IMR-90 (cell line): Measurements from ENCODE around the gene C1orf56. TPM values are rescaled to one million over a fixed set of nuclear protein-coding genes. Genes with fewer than 3 reads are reported as not detected.

Experiments used
- ATAC-seq: fragments of 200-7000 bp; cut with Tn5 transposase; 2 replicates; pipeline ENCODE4 v1.9.1; 2020; ENCODE audit warnings: low read depth, mild to moderate bottlenecking, moderate library complexity
- BruUV-seq: library from RNA; stranded (reverse); fragments of 400-500 nt; replicated peaks from 2 replicates; lab custom pipeline; 2021; lab: Mats Ljungman, UMichigan
- CTCF ChIA-PET: fragments of 300-600 bp; formaldehyde crosslinking; extraction: SDS; loops from one replicate; lab custom pipeline; 2021; ENCODE audit warnings: antibody characterized with exemption; lab: Yijun Ruan, JAX
- POLR2A ChIA-PET: fragments of 300-600 bp; sonication (Branson Sonifier 250); formaldehyde crosslinking; loops from one replicate; lab custom pipeline; 2022; ENCODE audit warnings: antibody characterized with exemption; ENCODE audit not compliant: unreplicated experiment; lab: Charles Lee
- DNase-seq: peaks from one replicate; pipeline ENCODE4 v3.0.0; 2013
- H2AFZ ChIP-seq: replicated peaks from 2 replicates; pipeline ENCODE3; 2013; ENCODE audit warnings: low read length, mild to moderate bottlenecking; ENCODE audit not compliant: poor library complexity
- H2AK5ac ChIP-seq: 2 replicates; pipeline ENCODE4 v1.6.1; 2013; ENCODE audit warnings: low read depth, low read length, inconsistent platforms
- H2AK9ac ChIP-seq: replicated peaks from 2 replicates; pipeline ENCODE3; 2013; ENCODE audit warnings: mild to moderate bottlenecking, low read depth, low read length, moderate library complexity; ENCODE audit not compliant: poor library complexity
- H2BK120ac ChIP-seq: 2 replicates; pipeline ENCODE4 v1.6.1; 2013; ENCODE audit warnings: low read depth, low read length, inconsistent platforms
- H2BK15ac ChIP-seq: 3 replicates; pipeline ENCODE4 v1.6.1; 2013; ENCODE audit warnings: low read depth, low read length, inconsistent platforms
- H2BK20ac ChIP-seq: 2 replicates; pipeline ENCODE4 v1.6.1; 2013; ENCODE audit warnings: low read depth, mild to moderate bottlenecking, inconsistent platforms, low read length, moderate library complexity
- H2BK5ac ChIP-seq: 2 replicates; pipeline ENCODE4 v1.6.1; 2013; ENCODE audit warnings: mild to moderate bottlenecking, low read depth, low read length, inconsistent platforms; ENCODE audit not compliant: poor library complexity, severe bottlenecking
- H3K14ac ChIP-seq: replicated peaks from 2 replicates; pipeline ENCODE4 v1.6.1; 2013; ENCODE audit warnings: low read depth, low read length, inconsistent platforms
- H3K18ac ChIP-seq: 2 replicates; pipeline ENCODE4 v1.6.1; 2013; ENCODE audit warnings: low read depth, low read length, control low read depth
- H3K23ac ChIP-seq: 2 replicates; pipeline ENCODE4 v1.6.1; 2013; ENCODE audit warnings: low read depth, low read length, inconsistent platforms
- H3K27ac ChIP-seq: 2 replicates; pipeline ENCODE4 v1.5.1; 2013; ENCODE audit warnings: mild to moderate bottlenecking, control low read depth, low read length; ENCODE audit not compliant: insufficient read depth
- H3K27me3 ChIP-seq: 2 replicates; pipeline ENCODE4 v1.6.1; 2013; ENCODE audit warnings: low read length; ENCODE audit not compliant: control insufficient read depth, insufficient read depth
- H3K36me3 ChIP-seq: 2 replicates; pipeline ENCODE4 v1.6.1; 2013; ENCODE audit warnings: low read length, mixed read lengths; ENCODE audit not compliant: control insufficient read depth, insufficient read depth
- H3K4ac ChIP-seq: 2 replicates; pipeline ENCODE4 v1.6.1; 2013; ENCODE audit warnings: low read depth, low read length, inconsistent platforms
- H3K4me1 ChIP-seq: 2 replicates; pipeline ENCODE4 v1.6.1; 2013; ENCODE audit warnings: low read length, mixed read lengths; ENCODE audit not compliant: control insufficient read depth, insufficient read depth
- H3K4me2 ChIP-seq: 2 replicates; pipeline ENCODE4 v1.6.1; 2013; ENCODE audit warnings: low read depth, mild to moderate bottlenecking, control low read depth, low read length, moderate library complexity
- H3K4me3 ChIP-seq: 2 replicates; pipeline ENCODE4 v1.5.1; 2013; ENCODE audit warnings: low read depth, mild to moderate bottlenecking, control low read depth, low read length, moderate library complexity; ENCODE audit not compliant: insufficient read depth
- H3K56ac ChIP-seq: 2 replicates; pipeline ENCODE4 v1.6.1; 2013; ENCODE audit warnings: low read length, inconsistent platforms; ENCODE audit not compliant: insufficient read depth; ENCODE audit errors: extremely low read depth
- H3K79me1 ChIP-seq, 2 experiments: 2 replicates each; pipeline ENCODE4 v1.6.1; 2013; ENCODE audit warnings: low read length in 2 of 2, inconsistent platforms in 1 of 2, low read depth in 1 of 2
- H3K9ac ChIP-seq: 2 replicates; pipeline ENCODE4 v1.6.1; 2013; ENCODE audit warnings: low read depth, low read length, control low read depth
- H3K9me1 ChIP-seq: 2 replicates; pipeline ENCODE4 v1.6.1; 2013; ENCODE audit warnings: low read length, inconsistent platforms; ENCODE audit not compliant: insufficient read depth
- H3K9me3 ChIP-seq: 2 replicates; pipeline ENCODE4 v1.6.1; 2013; ENCODE audit warnings: low read length; ENCODE audit not compliant: control insufficient read depth, insufficient read depth
- H4K20me1 ChIP-seq: 2 replicates; pipeline ENCODE4 v1.6.1; 2013; ENCODE audit warnings: low read length, inconsistent platforms; ENCODE audit not compliant: insufficient read depth
- H4K5ac ChIP-seq: 2 replicates; pipeline ENCODE4 v1.6.1; 2013; ENCODE audit warnings: mild to moderate bottlenecking, low read depth, low read length, control low read depth
- H4K8ac ChIP-seq, 2 experiments: 2 replicates each; pipeline ENCODE4 v1.6.1; 2013; ENCODE audit warnings: low read depth in 2 of 2, low read length in 2 of 2, control low read depth in 1 of 2, inconsistent platforms in 1 of 2
- H4K91ac ChIP-seq: 2 replicates; pipeline ENCODE4 v1.6.1; 2013; ENCODE audit warnings: low read depth, low read length, inconsistent platforms; ENCODE audit not compliant: insufficient read depth
- CEBPB ChIP-seq: IDR thresholded peaks from 2 replicates; pipeline ENCODE4 v1.6.1; 2012; ENCODE audit warnings: low read depth, low read length, improper control_type of control experiment
- FOS ChIP-seq: fragments of 150-350 bp; IDR thresholded peaks from 2 replicates; pipeline ENCODE4 v1.6.1; 2016; ENCODE audit warnings: low read depth, low read length
- MAFK ChIP-seq: IDR thresholded peaks from 2 replicates; pipeline ENCODE4 v1.6.1; 2012; ENCODE audit warnings: low read depth, low read length, improper control_type of control experiment
- MAZ ChIP-seq: IDR thresholded peaks from 2 replicates; pipeline ENCODE4 v1.6.1; 2012; ENCODE audit warnings: low read depth, mild to moderate bottlenecking, low read length, improper control_type of control experiment, moderate library complexity, borderline replicate concordance
- POLR2A ChIP-seq: IDR thresholded peaks from 2 replicates; pipeline ENCODE4 v1.6.1; 2012; ENCODE audit warnings: mild to moderate bottlenecking, low read depth, low read length
- RAD21 ChIP-seq: IDR thresholded peaks from 2 replicates; pipeline ENCODE4 v1.6.1; 2012; ENCODE audit warnings: low read length, improper control_type of control experiment
- SMC3 ChIP-seq: fragments of 150-350 bp; IDR thresholded peaks from 2 replicates; pipeline ENCODE4 v1.6.1; 2016; ENCODE audit warnings: low read depth, mild to moderate bottlenecking, antibody characterized with exemption, low read length, moderate library complexity
- WGBS, 2 experiments: methylation state at CpG; one replicate each; pipeline versions ENCODE4 v1.1.5 to v1.1.7; 2013; ENCODE audit warnings: missing lambda C conversion rate in 2 of 2; ENCODE audit not compliant: insufficient read length in 1 of 2; ENCODE audit errors: extremely low coverage in 2 of 2; 5-methylcytosine and 5-hydroxymethylcytosine counted together
- dilution Hi-C: fragments of 300-500 bp; cut with HindIII; formaldehyde crosslinking; loops from one replicate; pipeline ENCODE4 v1.14.3; 2018; ENCODE audit warnings: low sequenced_read_pairs; ENCODE audit not compliant: unreplicated experiment
- in situ Hi-C: fragments of 300-500 bp; cut with MboI; formaldehyde crosslinking; loops from 3 replicates; pipeline ENCODE4 v1.14.3; 2019; ENCODE audit warnings: low sequenced_read_pairs, inconsistent platforms, mixed read lengths
- intact Hi-C: fragments of 100-400 bp; cut with micrococcal nuclease; formaldehyde crosslinking; loops from 2 replicates; pipeline ENCODE4 v1.10.0; 2022
- polyA plus RNA-seq, 3 experiments: library from polyadenylated mRNA; depleted of rRNA; stranded (reverse); fragments of >200 nt; gene quantifications; 2 replicates each; pipeline ENCODE4 v1.2.3, GENCODE V29; 2012; ENCODE audit warnings: low replicate concordance in 1 of 3
- total RNA-seq: library from RNA; depleted of rRNA; stranded (reverse); fragments of >200 nt; gene quantifications from 2 replicates; pipeline ENCODE4 v1.2.3, GENCODE V29; 2012
- TF ChIP-seq, protein P1 (sequence below): conservative IDR thresholded peaks from 2 replicates; pipeline ENCODE4 v1.5.1; 2012; ENCODE audit warnings: mild to moderate bottlenecking, low read depth, low read length, improper control_type of control experiment

The C1orf56 gene
- total and polyA plus RNA-seq, 2 of the 4 experiments (the other 2 are of a cell fraction) = 0.54 to 1.2 TPM

DNA sequence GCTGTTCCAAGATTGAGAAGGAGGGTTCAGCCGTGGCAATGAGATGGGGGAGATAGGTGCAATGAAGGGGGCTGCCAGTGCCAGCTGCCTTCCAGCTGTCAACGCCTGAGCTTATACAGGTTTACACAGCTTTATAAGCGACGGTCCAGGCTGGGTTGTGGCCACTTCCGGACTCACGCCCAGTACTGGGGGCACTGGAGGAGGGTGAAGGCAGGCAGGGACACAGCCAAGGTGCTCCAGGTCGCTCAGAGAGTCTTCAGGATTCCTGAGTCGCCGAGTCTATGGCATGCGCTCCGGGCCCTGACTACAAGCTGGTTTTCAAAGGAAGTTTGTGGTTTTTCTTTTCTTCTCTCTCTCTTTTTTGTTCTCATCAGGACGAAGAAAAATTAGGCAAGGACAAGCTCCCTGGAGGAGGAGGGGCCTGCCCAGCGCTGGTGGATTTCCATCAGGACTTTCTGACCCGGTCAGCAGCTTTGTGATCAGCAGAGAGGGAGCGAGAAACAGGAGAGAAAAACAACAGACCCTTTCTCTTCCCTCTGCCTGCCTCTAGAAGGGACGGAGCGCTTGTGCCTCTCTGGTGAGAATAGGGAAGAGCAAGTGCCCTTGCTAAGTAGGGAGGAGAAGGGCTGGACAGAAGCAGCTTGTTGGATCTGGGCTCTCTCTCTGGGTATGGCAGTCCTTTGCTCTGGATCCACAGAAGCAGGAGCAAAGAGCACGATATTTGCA lies 41.1 kb upstream of the C1orf56 start, which contains the start of gene MINDY1:
MINDY1 (minus strand) TSS at position 576 of the 726 bp plus-strand sequence. CDS start 4,285 bp downstream, outside the sequence.
- Histone ChIP-seq H2AK5ac (peak within 1 kb of the TSS; percentile 37), H3K4ac (peak within 1 kb of the TSS; percentile 82), H3K27ac (peak within 1 kb of the TSS; percentile 80), H3K79me1 (peaks cover 11 to 40% of the 10 kb centered on the region in 2 experiments), H2AK9ac (peak within 1 kb of the TSS; percentile 82), H3K4me2 (peak within 1 kb of the TSS; percentile 90), H2BK120ac (peak within 1 kb of the TSS; percentile 82), H2BK5ac (peak within 1 kb of the TSS; percentile 75), H3K14ac (peak within 1 kb of the TSS; percentile 87), H2BK15ac (peak within 1 kb of the TSS; percentile 51; the same call in 2 of the 3 replicates), H4K20me1 (no peaks in the 10 kb centered on the region), H3K4me1 (peaks cover 8% of the 10 kb centered on the region), H3K9me3 (no peaks in the 10 kb centered on the region), H4K91ac (peak within 1 kb of the TSS; percentile 76), H4K8ac (peak within 1 kb of the TSS; percentile 73 to 81), H3K18ac (peak within 1 kb of the TSS; percentile 62), H3K23ac (peak within 1 kb of the TSS; percentile 83), H2BK20ac (peak within 1 kb of the TSS; percentile 27), H3K27me3 (no peaks in the 10 kb centered on the region), H4K5ac (peak within 1 kb of the TSS; percentile 71), H3K56ac (peak within 1 kb of the TSS; percentile 84), H3K9ac (peak within 1 kb of the TSS; percentile 88), H3K4me3 (peak within 1 kb of the TSS; percentile 47), H3K36me3 (peaks cover 7% of the 10 kb centered on the region; the same call in 1 of the 2 replicates), H2AFZ (peak within 1 kb of the TSS; percentile 98), H3K9me1 (peaks cover 11% of the 10 kb centered on the region)
- 0% methylated on average over 5 of the region's 18 CpGs; no CpG with 5 or more reads in 1 of the 2 experiments for WGBS, 2 experiments
- no TSS peak for BruUV-seq
- ChIA-PET CTCF (interaction anchor here (0.5 to 2.3 kb wide), 8 partner anchors 10 to 645 kb away, joined by 3 to 24 read pairs (median 5); partner anchors contain the start of gene ANXA9), POLR2A (interaction anchor here (0.5 to 1.0 kb wide), 3 partner anchors 42 to 765 kb away, joined by 3 to 6 read pairs (median 4); partner anchors contain the start of gene C1orf56)
- intact Hi-C loops (loop anchor here (5.0 to 10.0 kb wide), 2 partner anchors 56 to 442 kb away; partner anchors contain the start of gene MLLT11), in situ Hi-C loops (no loop called here), dilution Hi-C loops (no loop called here)
- TF ChIP-seq MAZ (peak; percentile 43; the same call in 1 of the 2 replicates), MAFK (0 out of 2 replicates have a peak, but pooled peaks have one; percentile 1), RAD21 (peak; percentile 76), POLR2A (peak; percentile 66; the same call in 1 of the 2 replicates), CEBPB (no peak), SMC3 (peak; percentile 40), FOS (no peak)
- TF ChIP-seq, protein P1, sequence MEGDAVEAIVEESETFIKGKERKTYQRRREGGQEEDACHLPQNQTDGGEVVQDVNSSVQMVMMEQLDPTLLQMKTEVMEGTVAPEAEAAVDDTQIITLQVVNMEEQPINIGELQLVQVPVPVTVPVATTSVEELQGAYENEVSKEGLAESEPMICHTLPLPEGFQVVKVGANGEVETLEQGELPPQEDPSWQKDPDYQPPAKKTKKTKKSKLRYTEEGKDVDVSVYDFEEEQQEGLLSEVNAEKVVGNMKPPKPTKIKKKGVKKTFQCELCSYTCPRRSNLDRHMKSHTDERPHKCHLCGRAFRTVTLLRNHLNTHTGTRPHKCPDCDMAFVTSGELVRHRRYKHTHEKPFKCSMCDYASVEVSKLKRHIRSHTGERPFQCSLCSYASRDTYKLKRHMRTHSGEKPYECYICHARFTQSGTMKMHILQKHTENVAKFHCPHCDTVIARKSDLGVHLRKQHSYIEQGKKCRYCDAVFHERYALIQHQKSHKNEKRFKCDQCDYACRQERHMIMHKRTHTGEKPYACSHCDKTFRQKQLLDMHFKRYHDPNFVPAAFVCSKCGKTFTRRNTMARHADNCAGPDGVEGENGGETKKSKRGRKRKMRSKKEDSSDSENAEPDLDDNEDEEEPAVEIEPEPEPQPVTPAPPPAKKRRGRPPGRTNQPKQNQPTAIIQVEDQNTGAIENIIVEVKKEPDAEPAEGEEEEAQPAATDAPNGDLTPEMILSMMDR = peak; percentile 67
- peak; percentile 89 for DNase-seq
- ATAC-seq = peak; percentile 76
